HG03066 (cell line): ENCODE results near the gene PTCD2.

Experiments
- ATAC-seq: cut with Tn5 transposase; IDR thresholded peaks from one replicate; pipeline ENCODE4 v1.9.1; 2021; ENCODE audit warnings: low read depth; ENCODE audit not compliant: unreplicated experiment

Gene PTCD2

GRCh38 chr5:72337159-72337558 is 17.0 kb downstream of the PTCD2 start:
- ATAC-seq: no peak

- ATAC-seq: no peak
These were observed 18.6 kb downstream of the PTCD2 start for GRCh38 chr5:72338689-72339209.

- no peak for ATAC-seq
These were observed 26.2 kb downstream of the PTCD2 start for GRCh38 chr5:72346398-72346797.

- no peak for ATAC-seq
These were observed 27.7 kb downstream of the PTCD2 start for GRCh38 chr5:72347801-72348308.

GRCh38 chr5:72351376-72351775 is 31.2 kb downstream of the PTCD2 start:
- no peak for ATAC-seq

- no peak for ATAC-seq
These were observed 32.4 kb downstream of the PTCD2 start for GRCh38 chr5:72352616-72353015.

- no peak for ATAC-seq
These were observed 32.9 kb downstream of the PTCD2 start for GRCh38 chr5:72353046-72353445.

GRCh38 chr5:72355706-72356299 is 35.6 kb downstream of the PTCD2 start:
- ATAC-seq: no peak

- ATAC-seq: no peak
These were observed 36.2 kb downstream of the PTCD2 start for GRCh38 chr5:72356361-72356760.

GRCh38 chr5:72358925-72359324 is 38.8 kb downstream of the PTCD2 start:
- ATAC-seq: no peak

GRCh38 chr5:72359886-72360285 is 39.7 kb downstream of the PTCD2 start:
- no peak for ATAC-seq

GRCh38 chr5:72363166-72363802 is 43.1 kb downstream of the PTCD2 start:
- ATAC-seq: no peak

GRCh38 chr5:72364171-72364570 is 44.0 kb downstream of the PTCD2 start:
- no peak for ATAC-seq

- ATAC-seq: no peak
These were observed 44.8 kb downstream of the PTCD2 start for GRCh38 chr5:72364951-72365350.

GRCh38 chr5:72366324-72366976 is 46.3 kb downstream of the PTCD2 start:
- ATAC-seq: peak; percentile 79

- no peak for ATAC-seq
These were observed 48.1 kb downstream of the PTCD2 start for GRCh38 chr5:72368271-72368670.

- ATAC-seq: no peak
These were observed 49.1 kb downstream of the PTCD2 start for GRCh38 chr5:72369301-72369700.

- no peak for ATAC-seq
These were observed 49.5 kb downstream of the PTCD2 start for GRCh38 chr5:72369711-72370110.

GRCh38 chr5:72372331-72372730 is 52.2 kb downstream of the PTCD2 start:
- ATAC-seq: no peak

GRCh38 chr5:72372923-72373322 is 52.8 kb downstream of the PTCD2 start:
- no peak for ATAC-seq

- ATAC-seq: no peak
These were observed 54.7 kb downstream of the PTCD2 start for GRCh38 chr5:72374844-72375243.

GRCh38 chr5:72376381-72376780 is 56.2 kb downstream of the PTCD2 start:
- no peak for ATAC-seq
